GM12874 (cell line): ENCODE measurements around the gene RALGDS.

Experiments used
- TF ChIP-seq, protein P1 (sequence below): IDR thresholded peaks from 2 replicates; pipeline ENCODE4 v1.5.1; 2011; ENCODE audit warnings: low read depth, mild to moderate bottlenecking, control low read depth, low read length, moderate library complexity; ENCODE audit not compliant: insufficient read depth

Gene RALGDS

DNA sequence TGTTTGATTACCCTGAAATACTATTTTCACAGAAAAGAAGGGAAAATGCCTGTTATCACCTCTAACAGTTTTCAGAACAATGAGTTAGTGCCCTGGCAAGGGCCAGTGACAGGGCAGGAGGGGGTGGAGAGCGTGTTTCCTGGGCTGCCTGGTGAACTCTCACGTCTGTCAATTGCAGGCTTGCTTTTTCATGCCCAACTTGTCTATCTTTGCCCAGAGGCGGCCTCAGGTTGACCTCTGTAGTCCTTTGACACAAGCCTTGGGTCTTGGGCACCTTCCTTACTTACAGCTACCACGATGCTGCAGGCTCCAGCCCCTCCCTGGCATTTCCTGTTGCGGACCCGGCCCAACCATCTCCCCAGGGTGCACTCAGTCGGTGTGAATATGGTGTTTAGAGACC is 61.4 kb downstream of the RALGDS start:
- TF ChIP-seq, protein P1, sequence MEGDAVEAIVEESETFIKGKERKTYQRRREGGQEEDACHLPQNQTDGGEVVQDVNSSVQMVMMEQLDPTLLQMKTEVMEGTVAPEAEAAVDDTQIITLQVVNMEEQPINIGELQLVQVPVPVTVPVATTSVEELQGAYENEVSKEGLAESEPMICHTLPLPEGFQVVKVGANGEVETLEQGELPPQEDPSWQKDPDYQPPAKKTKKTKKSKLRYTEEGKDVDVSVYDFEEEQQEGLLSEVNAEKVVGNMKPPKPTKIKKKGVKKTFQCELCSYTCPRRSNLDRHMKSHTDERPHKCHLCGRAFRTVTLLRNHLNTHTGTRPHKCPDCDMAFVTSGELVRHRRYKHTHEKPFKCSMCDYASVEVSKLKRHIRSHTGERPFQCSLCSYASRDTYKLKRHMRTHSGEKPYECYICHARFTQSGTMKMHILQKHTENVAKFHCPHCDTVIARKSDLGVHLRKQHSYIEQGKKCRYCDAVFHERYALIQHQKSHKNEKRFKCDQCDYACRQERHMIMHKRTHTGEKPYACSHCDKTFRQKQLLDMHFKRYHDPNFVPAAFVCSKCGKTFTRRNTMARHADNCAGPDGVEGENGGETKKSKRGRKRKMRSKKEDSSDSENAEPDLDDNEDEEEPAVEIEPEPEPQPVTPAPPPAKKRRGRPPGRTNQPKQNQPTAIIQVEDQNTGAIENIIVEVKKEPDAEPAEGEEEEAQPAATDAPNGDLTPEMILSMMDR, result no peak

DNA sequence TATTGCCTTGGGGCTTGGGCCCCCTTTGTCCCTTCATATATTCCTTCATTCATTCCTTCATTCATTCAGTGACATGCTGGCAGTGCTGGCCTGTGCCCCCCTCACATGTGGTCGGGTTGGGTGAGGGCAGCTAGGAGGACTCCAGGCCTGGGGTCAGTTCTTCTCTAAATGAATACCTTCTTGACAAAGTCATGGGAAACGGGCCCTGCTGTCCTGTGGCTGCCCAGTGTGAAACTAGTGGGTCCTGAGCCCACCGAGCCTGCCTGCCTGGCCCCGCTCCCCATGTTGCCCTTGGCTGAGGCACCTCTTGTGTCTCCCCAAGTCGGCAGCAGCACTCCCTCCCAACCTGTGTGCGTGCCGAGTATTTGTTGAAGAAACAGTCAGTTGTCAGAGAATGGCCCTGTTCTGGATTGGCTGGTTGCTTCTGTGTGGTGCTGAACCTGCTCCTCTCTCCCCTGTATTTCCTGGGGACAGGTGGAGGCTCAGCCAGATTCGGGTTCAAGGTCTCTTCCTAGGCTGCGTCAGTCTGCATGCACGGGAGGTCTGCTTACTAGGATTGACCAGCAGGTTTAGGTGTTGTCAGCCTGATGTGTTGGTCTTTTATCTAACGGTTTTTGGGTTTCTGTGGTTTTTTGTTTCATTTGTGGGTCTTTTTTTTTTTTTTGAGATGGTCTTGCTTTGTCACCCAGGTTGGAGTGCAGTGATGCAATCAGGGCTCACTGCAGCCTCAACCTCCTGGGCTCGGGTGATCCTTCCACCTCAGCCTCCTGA is 62.3 kb downstream of the RALGDS start:
- TF ChIP-seq, protein P1, result no peak

DNA sequence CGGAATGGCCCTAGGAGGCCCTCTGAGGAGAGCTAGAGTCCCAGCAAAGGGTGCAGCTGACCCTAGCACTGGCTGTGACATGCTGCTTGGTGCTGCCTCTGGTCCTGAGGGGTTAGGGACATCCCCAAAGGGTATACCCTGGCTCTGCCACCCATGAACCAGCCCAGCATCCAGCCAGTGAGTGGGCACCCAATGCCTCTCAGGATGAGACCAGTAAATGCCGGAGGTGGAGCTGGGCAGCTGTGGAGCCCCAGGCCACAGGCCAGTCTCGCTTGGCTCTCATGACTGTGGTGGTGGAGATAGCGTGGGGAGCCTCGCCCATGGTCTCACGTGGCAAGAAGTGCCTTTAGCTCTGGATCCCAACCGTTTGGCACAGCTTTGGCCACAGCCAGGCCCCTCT is 63.0 kb downstream of the RALGDS start:
- TF ChIP-seq, protein P1, result no peak

DNA sequence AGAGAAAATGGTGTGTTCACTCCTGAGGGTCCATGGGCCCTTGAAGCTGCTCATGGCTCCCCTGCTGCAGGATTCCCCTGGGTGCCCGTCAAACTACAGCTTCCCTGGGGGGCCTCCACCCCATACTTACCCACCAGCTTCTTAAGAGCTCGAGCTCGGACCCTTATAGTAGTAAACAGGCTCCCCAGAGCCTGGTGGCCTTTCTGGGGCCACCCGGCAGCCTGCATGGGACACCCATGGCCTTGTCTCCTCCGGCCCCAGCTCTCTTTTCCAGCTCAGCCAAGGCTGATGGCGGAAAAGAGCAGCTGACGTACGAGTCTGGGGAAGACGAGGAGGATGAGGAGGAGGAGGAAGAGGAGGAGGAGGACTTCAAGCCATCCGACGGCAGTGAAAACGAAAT is 63.5 kb downstream of the RALGDS start:
- TF ChIP-seq, protein P1, result no peak

DNA sequence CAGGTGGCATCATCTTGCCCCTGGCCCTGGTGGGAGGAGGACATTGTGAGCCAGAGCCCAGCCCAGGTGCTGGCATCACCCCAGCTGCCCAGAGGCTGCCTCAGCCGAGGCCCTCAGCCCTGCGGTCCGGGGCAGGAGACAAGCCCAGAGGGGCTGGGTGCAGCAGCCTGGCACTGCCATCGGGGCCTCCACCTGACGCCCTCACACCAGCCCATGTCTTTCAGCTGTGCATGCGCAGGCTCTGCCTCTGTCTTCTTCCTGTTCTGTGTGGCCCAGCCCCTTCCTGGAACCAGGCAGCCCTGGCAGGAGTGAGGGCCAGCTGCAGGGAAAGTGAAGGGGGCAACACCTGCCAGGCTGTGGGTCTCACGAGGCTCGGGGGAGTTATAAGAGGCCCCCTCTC is 64.0 kb downstream of the RALGDS start:
- TF ChIP-seq, protein P1, result no peak

DNA sequence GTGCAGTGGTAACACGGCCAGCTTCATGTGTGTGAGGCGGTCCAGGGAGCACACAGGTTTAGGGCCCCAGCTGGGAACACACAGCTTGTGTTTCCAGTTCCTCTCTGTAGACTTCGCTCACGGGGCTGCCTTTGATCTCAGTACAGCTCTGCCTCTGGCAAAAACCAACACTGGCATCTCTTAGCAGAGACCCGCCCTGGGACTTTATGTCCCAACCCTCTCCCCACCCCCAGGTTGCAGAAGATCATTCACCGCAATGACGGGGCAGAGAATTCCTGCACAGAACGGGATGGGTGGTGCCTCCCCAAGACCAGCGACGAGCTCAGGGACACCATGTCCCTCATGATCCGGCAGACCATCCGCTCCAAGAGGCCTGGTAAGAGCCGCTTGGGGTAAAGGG is 64.5 kb downstream of the RALGDS start:
- TF ChIP-seq, protein P1, result no peak

DNA sequence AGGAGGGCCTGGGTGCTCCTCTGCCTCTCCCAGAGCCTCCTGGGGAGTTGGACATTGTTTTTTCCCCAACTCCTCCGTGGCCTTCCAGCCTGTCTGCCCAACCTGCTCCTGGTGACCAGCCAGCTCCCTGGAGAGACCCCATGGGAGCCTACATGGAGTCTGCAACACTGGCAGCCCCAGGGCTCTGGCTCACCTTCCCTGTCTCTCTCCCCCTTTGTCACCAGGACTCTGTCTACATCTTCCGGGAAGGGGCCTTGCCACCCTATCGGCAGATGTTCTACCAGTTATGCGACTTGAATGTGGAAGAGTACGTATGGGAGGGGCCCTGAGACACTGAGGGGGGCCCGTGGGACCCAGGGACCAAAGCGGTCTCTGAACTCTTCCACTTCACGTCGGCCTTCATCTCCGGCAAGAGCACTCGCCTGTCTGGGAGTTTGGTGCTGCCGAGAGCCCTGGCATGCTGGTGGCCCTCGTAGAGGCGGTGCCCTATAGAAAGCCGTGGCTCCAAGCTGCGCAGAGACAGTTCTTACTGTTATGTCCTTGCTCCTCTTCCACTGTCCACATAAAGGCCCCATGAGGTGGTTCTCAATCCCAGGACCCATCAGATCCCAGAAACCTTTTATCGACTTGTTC is 65.1 kb downstream of the RALGDS start:
- TF ChIP-seq, protein P1, result no peak
